Esophagus muscularis mucosa (tissue), 4 donors: Measurements from ENCODE around the gene NTRK2. TPM values are rescaled to one million over a fixed set of nuclear protein-coding genes. Genes with fewer than 3 reads are reported as not detected.

Source experiments
- DNase-seq: peaks from one replicate; pipeline ENCODE4 v3.0.0-alpha.2; 2017; ENCODE audit errors: extremely low spot score
- H3K27ac ChIP-seq, 4 donors: fragments of 200-600 bp; sonication (generic); replicated peaks in 1 of 4; 1 replicate in 3 of 4; 2 replicates in 1 of 4; pipeline ENCODE4 v1.5.1; 2016 to 2019; ENCODE audit warnings: mild to moderate bottlenecking in 1 of 4
- H3K27me3 ChIP-seq, 4 donors: fragments of 200-600 bp; sonication (generic); one replicate each; pipeline versions ENCODE4 v1.5.1 to v1.6.0; 2016 to 2019
- H3K36me3 ChIP-seq, 4 donors: fragments of 200-600 bp; sonication (generic); one replicate each; pipeline ENCODE4 v1.5.1; 2016 to 2019
- H3K4me1 ChIP-seq, 4 donors: fragments of 200-600 bp; sonication (generic); one replicate each; pipeline ENCODE4 v1.5.1; 2016 to 2019
- H3K4me3 ChIP-seq, 4 donors: fragments of 200-600 bp; sonication (generic); 1 replicate in 2 of 4; 2 replicates in 2 of 4; pipeline ENCODE4 v1.5.1; 2016 to 2019; ENCODE audit warnings: mild to moderate bottlenecking in 4 of 4, moderate library complexity in 1 of 4
- H3K9me3 ChIP-seq, 4 donors: fragments of 200-600 bp; sonication (generic); 1 replicate in 3 of 4; 2 replicates in 1 of 4; pipeline ENCODE4 v1.5.1; 2016 to 2019
- EP300 ChIP-seq: sonication (generic); formaldehyde crosslinking; IDR thresholded peaks from one replicate; pipeline ENCODE4 v1.6.1; 2017; ENCODE audit warnings: antibody characterized with exemption
- POLR2A ChIP-seq: fragments of 450-650 bp; IDR thresholded peaks from one replicate; pipeline ENCODE4 v1.6.1; 2017; ENCODE audit warnings: antibody characterized with exemption, moderate library complexity, mild to moderate bottlenecking, low read depth
- POLR2AphosphoS5 ChIP-seq, 2 donors: sonication (generic); formaldehyde crosslinking; IDR thresholded peaks; one replicate each; pipeline ENCODE4 v1.6.1; 2017; ENCODE audit warnings: antibody characterized with exemption in 2 of 2
- WGBS: methylation state at CpG from one replicate; pipeline ENCODE4 v1.1.5; 2018; 5-methylcytosine and 5-hydroxymethylcytosine counted together
- intact Hi-C: fragments of 100-400 bp; cut with DNase I; formaldehyde crosslinking; loops from one replicate; pipeline ENCODE4 v1.15.1; 2023
- total RNA-seq, 4 donors: library from RNA; depleted of rRNA; stranded (reverse); fragments of >200 nt; gene quantifications; one replicate each; pipeline versions ENCODE4 v1.1.0 to v1.2.1, GENCODE V29; 2016
- TF ChIP-seq, protein P1 (sequence below), 3 experiments: fragments of 200-600 bp in 2 of 3; fragments of 450-650 bp in 1 of 3; sonication (generic) in 2 of 3; IDR thresholded peaks; one replicate each; pipeline ENCODE4 v1.5.1; 2017 to 2019; ENCODE audit warnings: antibody characterized with exemption in 3 of 3, mild to moderate bottlenecking in 2 of 3, moderate library complexity in 1 of 3

Gene NTRK2
- total RNA-seq, 4 donors from 2014 or later: 1.2 to 6.3 (median 5.5) TPM

- Histone ChIP-seq H3K4me3 (no peak overlapping the region), H3K9me3 (no peaks in the 10 kb centered on the region), H3K36me3 (no peaks in the 10 kb centered on the region), H3K27ac (no peak overlapping the region), H3K27me3 (no peaks in the 10 kb centered on the region), H3K4me1 (no peaks in the 10 kb centered on the region)
- 96% methylated on average over 3 of the region's 3 CpGs for WGBS
- TF ChIP-seq, protein P1, sequence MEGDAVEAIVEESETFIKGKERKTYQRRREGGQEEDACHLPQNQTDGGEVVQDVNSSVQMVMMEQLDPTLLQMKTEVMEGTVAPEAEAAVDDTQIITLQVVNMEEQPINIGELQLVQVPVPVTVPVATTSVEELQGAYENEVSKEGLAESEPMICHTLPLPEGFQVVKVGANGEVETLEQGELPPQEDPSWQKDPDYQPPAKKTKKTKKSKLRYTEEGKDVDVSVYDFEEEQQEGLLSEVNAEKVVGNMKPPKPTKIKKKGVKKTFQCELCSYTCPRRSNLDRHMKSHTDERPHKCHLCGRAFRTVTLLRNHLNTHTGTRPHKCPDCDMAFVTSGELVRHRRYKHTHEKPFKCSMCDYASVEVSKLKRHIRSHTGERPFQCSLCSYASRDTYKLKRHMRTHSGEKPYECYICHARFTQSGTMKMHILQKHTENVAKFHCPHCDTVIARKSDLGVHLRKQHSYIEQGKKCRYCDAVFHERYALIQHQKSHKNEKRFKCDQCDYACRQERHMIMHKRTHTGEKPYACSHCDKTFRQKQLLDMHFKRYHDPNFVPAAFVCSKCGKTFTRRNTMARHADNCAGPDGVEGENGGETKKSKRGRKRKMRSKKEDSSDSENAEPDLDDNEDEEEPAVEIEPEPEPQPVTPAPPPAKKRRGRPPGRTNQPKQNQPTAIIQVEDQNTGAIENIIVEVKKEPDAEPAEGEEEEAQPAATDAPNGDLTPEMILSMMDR (IDR thresholded peaks at IDR 0.05): no peak
- TF ChIP-seq POLR2AphosphoS5 (IDR thresholded peaks at IDR 0.05) (no peak), POLR2A (no peak), EP300 (no peak)
- DNase-seq: no peak
- intact Hi-C loops: no loop called here
Measured at GRCh38 chr9:84983749-84984148, 314.2 kb downstream of the NTRK2 start.

- 100% methylated on average over 2 of the region's 2 CpGs for WGBS
- Histone ChIP-seq H3K4me3 (no peak overlapping the region), H3K36me3 (no peaks in the 10 kb centered on the region), H3K9me3 (no peaks in the 10 kb centered on the region), H3K4me1 (no peaks in the 10 kb centered on the region), H3K27me3 (peaks cover 0 to 12% (median 0%) of the 10 kb centered on the region in 4 donors), H3K27ac (no peak overlapping the region)
- no peak for DNase-seq
- TF ChIP-seq EP300: no peak
- intact Hi-C loops: no loop called here
Measured at GRCh38 chr9:84988621-84989020, 319.1 kb downstream of the NTRK2 start.

- intact Hi-C loops: no loop called here
- TF ChIP-seq, protein P1 (IDR thresholded peaks at IDR 0.05): no peak
- no peak for TF ChIP-seq POLR2A
- no peak for TF ChIP-seq EP300
- TF ChIP-seq POLR2AphosphoS5 (IDR thresholded peaks at IDR 0.05): no peak
- Histone ChIP-seq H3K4me3 (no peak overlapping the region), H3K4me1 (no peaks in the 10 kb centered on the region), H3K9me3 (no peaks in the 10 kb centered on the region), H3K27me3 (peaks cover 0 to 12% (median 0%) of the 10 kb centered on the region in 4 donors), H3K36me3 (no peaks in the 10 kb centered on the region), H3K27ac (no peak overlapping the region)
- WGBS: 75% methylated on average over 6 of the region's 6 CpGs
- no peak for DNase-seq
Measured at GRCh38 chr9:84990416-84990815, 320.9 kb downstream of the NTRK2 start.

DNA sequence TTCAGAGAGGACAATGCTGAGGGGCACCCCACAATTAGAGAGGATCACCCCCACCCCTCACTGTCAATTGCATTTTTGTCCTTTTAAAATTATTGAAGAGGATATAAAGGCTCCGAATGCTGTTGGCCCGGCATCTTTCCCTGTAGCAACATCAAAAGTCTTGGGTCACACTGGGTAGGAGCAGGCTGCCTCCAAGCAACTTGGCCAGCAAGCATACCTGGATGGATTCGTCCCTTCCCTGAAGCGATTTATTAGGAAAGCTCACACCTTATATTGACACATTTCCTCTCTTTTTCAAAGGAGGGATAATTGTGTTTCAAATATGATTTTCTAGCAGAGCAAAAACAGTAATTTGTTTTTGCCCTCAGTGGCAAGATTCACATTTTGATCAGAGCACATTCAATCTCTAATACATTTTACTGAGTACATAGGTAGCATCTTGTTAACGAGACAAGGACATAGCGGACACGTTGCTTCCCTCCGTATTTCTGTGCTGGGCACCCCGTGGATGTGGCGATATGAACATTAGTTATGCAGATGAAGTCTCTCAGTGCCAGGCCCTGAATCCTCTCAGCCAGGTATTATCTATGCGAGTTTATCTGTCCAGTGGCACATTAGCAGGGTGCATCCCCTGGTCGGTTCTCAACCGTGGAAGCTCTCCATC, 321.5 kb downstream of the NTRK2 start:
- intact Hi-C loops: no loop called here
- no peak overlapping the region for H3K4me3 ChIP-seq
- peaks cover 0 to 12% (median 0%) of the 10 kb centered on the region in 4 donors for H3K27me3 ChIP-seq
- no peak for DNase-seq
- H3K27ac ChIP-seq: no peak overlapping the region
- 95% methylated on average over 13 of the region's 13 CpGs for WGBS
- no peaks in the 10 kb centered on the region for H3K9me3 ChIP-seq
- TF ChIP-seq, protein P1 (IDR thresholded peaks at IDR 0.05): no peak
- no peak for TF ChIP-seq POLR2AphosphoS5 (IDR thresholded peaks at IDR 0.05)
- no peaks in the 10 kb centered on the region for H3K36me3 ChIP-seq
- H3K4me1 ChIP-seq: no peaks in the 10 kb centered on the region

- DNase-seq: no peak
- no peaks in the 10 kb centered on the region for H3K4me1 ChIP-seq
- H3K27ac ChIP-seq: no peak overlapping the region
- H3K36me3 ChIP-seq: no peaks in the 10 kb centered on the region
- TF ChIP-seq POLR2AphosphoS5 (IDR thresholded peaks at IDR 0.05) (no peak), EP300 (no peak), POLR2A (no peak)
- TF ChIP-seq, protein P1 (IDR thresholded peaks at IDR 0.05): no peak
- intact Hi-C loops: no loop called here
- H3K9me3 ChIP-seq: no peaks in the 10 kb centered on the region
- peaks cover 0 to 12% (median 0%) of the 10 kb centered on the region in 4 donors for H3K27me3 ChIP-seq
- H3K4me3 ChIP-seq: no peak overlapping the region
- 70% methylated on average over 7 of the region's 7 CpGs for WGBS
Measured at GRCh38 chr9:84991514-84991870, 322.0 kb downstream of the NTRK2 start.
